IMR-90 (cell line): ENCODE measurements around the gene PRAC2. TPM values are rescaled to one million over a fixed set of nuclear protein-coding genes. Genes with fewer than 3 reads are reported as not detected.

Source experiments
- ATAC-seq: fragments of 200-7000 bp; cut with Tn5 transposase; 2 replicates; pipeline ENCODE4 v1.9.1; 2020; ENCODE audit warnings: low read depth, mild to moderate bottlenecking, moderate library complexity
- BruUV-seq: library from RNA; stranded (reverse); fragments of 400-500 nt; replicated peaks from 2 replicates; lab custom pipeline; 2021; lab: Mats Ljungman, UMichigan
- CTCF ChIA-PET: fragments of 300-600 bp; formaldehyde crosslinking; extraction: SDS; loops from one replicate; lab custom pipeline; 2021; ENCODE audit warnings: antibody characterized with exemption; lab: Yijun Ruan, JAX
- POLR2A ChIA-PET: fragments of 300-600 bp; sonication (Branson Sonifier 250); formaldehyde crosslinking; loops from one replicate; lab custom pipeline; 2022; ENCODE audit warnings: antibody characterized with exemption; ENCODE audit not compliant: unreplicated experiment; lab: Charles Lee
- DNase-seq: peaks from one replicate; pipeline ENCODE4 v3.0.0; 2013
- H2AFZ ChIP-seq: replicated peaks from 2 replicates; pipeline ENCODE3; 2013; ENCODE audit warnings: low read length, mild to moderate bottlenecking; ENCODE audit not compliant: poor library complexity
- H2AK5ac ChIP-seq: 2 replicates; pipeline ENCODE4 v1.6.1; 2013; ENCODE audit warnings: low read depth, low read length, inconsistent platforms
- H2AK9ac ChIP-seq: replicated peaks from 2 replicates; pipeline ENCODE3; 2013; ENCODE audit warnings: mild to moderate bottlenecking, low read depth, low read length, moderate library complexity; ENCODE audit not compliant: poor library complexity
- H2BK120ac ChIP-seq: 2 replicates; pipeline ENCODE4 v1.6.1; 2013; ENCODE audit warnings: low read depth, low read length, inconsistent platforms
- H2BK15ac ChIP-seq: 3 replicates; pipeline ENCODE4 v1.6.1; 2013; ENCODE audit warnings: low read depth, low read length, inconsistent platforms
- H2BK20ac ChIP-seq: 2 replicates; pipeline ENCODE4 v1.6.1; 2013; ENCODE audit warnings: low read depth, mild to moderate bottlenecking, inconsistent platforms, low read length, moderate library complexity
- H2BK5ac ChIP-seq: 2 replicates; pipeline ENCODE4 v1.6.1; 2013; ENCODE audit warnings: mild to moderate bottlenecking, low read depth, low read length, inconsistent platforms; ENCODE audit not compliant: poor library complexity, severe bottlenecking
- H3K14ac ChIP-seq: replicated peaks from 2 replicates; pipeline ENCODE4 v1.6.1; 2013; ENCODE audit warnings: low read depth, low read length, inconsistent platforms
- H3K18ac ChIP-seq: 2 replicates; pipeline ENCODE4 v1.6.1; 2013; ENCODE audit warnings: low read depth, low read length, control low read depth
- H3K23ac ChIP-seq: 2 replicates; pipeline ENCODE4 v1.6.1; 2013; ENCODE audit warnings: low read depth, low read length, inconsistent platforms
- H3K27ac ChIP-seq: 2 replicates; pipeline ENCODE4 v1.5.1; 2013; ENCODE audit warnings: mild to moderate bottlenecking, control low read depth, low read length; ENCODE audit not compliant: insufficient read depth
- H3K27me3 ChIP-seq: 2 replicates; pipeline ENCODE4 v1.6.1; 2013; ENCODE audit warnings: low read length; ENCODE audit not compliant: control insufficient read depth, insufficient read depth
- H3K36me3 ChIP-seq: 2 replicates; pipeline ENCODE4 v1.6.1; 2013; ENCODE audit warnings: low read length, mixed read lengths; ENCODE audit not compliant: control insufficient read depth, insufficient read depth
- H3K4ac ChIP-seq: 2 replicates; pipeline ENCODE4 v1.6.1; 2013; ENCODE audit warnings: low read depth, low read length, inconsistent platforms
- H3K4me1 ChIP-seq: 2 replicates; pipeline ENCODE4 v1.6.1; 2013; ENCODE audit warnings: low read length, mixed read lengths; ENCODE audit not compliant: control insufficient read depth, insufficient read depth
- H3K4me2 ChIP-seq: 2 replicates; pipeline ENCODE4 v1.6.1; 2013; ENCODE audit warnings: low read depth, mild to moderate bottlenecking, control low read depth, low read length, moderate library complexity
- H3K4me3 ChIP-seq: 2 replicates; pipeline ENCODE4 v1.5.1; 2013; ENCODE audit warnings: low read depth, mild to moderate bottlenecking, control low read depth, low read length, moderate library complexity; ENCODE audit not compliant: insufficient read depth
- H3K56ac ChIP-seq: 2 replicates; pipeline ENCODE4 v1.6.1; 2013; ENCODE audit warnings: low read length, inconsistent platforms; ENCODE audit not compliant: insufficient read depth; ENCODE audit errors: extremely low read depth
- H3K79me1 ChIP-seq, 2 experiments: 2 replicates each; pipeline ENCODE4 v1.6.1; 2013; ENCODE audit warnings: low read length in 2 of 2, inconsistent platforms in 1 of 2, low read depth in 1 of 2
- H3K9ac ChIP-seq: 2 replicates; pipeline ENCODE4 v1.6.1; 2013; ENCODE audit warnings: low read depth, low read length, control low read depth
- H3K9me1 ChIP-seq: 2 replicates; pipeline ENCODE4 v1.6.1; 2013; ENCODE audit warnings: low read length, inconsistent platforms; ENCODE audit not compliant: insufficient read depth
- H3K9me3 ChIP-seq: 2 replicates; pipeline ENCODE4 v1.6.1; 2013; ENCODE audit warnings: low read length; ENCODE audit not compliant: control insufficient read depth, insufficient read depth
- H4K20me1 ChIP-seq: 2 replicates; pipeline ENCODE4 v1.6.1; 2013; ENCODE audit warnings: low read length, inconsistent platforms; ENCODE audit not compliant: insufficient read depth
- H4K5ac ChIP-seq: 2 replicates; pipeline ENCODE4 v1.6.1; 2013; ENCODE audit warnings: mild to moderate bottlenecking, low read depth, low read length, control low read depth
- H4K8ac ChIP-seq, 2 experiments: 2 replicates each; pipeline ENCODE4 v1.6.1; 2013; ENCODE audit warnings: low read depth in 2 of 2, low read length in 2 of 2, control low read depth in 1 of 2, inconsistent platforms in 1 of 2
- H4K91ac ChIP-seq: 2 replicates; pipeline ENCODE4 v1.6.1; 2013; ENCODE audit warnings: low read depth, low read length, inconsistent platforms; ENCODE audit not compliant: insufficient read depth
- BHLHE40 ChIP-seq: fragments of 150-350 bp; IDR thresholded peaks from 2 replicates; pipeline ENCODE4 v1.6.1; 2016; ENCODE audit warnings: mild to moderate bottlenecking, low read depth, low read length
- MAFK ChIP-seq: IDR thresholded peaks from 2 replicates; pipeline ENCODE4 v1.6.1; 2012; ENCODE audit warnings: low read depth, low read length, improper control_type of control experiment
- POLR2A ChIP-seq: IDR thresholded peaks from 2 replicates; pipeline ENCODE4 v1.6.1; 2012; ENCODE audit warnings: mild to moderate bottlenecking, low read depth, low read length
- RFX5 ChIP-seq: IDR thresholded peaks from 2 replicates; pipeline ENCODE4 v1.8.0; 2012; ENCODE audit warnings: low read depth, mild to moderate bottlenecking, low read length, moderate library complexity
- SMC3 ChIP-seq: fragments of 150-350 bp; IDR thresholded peaks from 2 replicates; pipeline ENCODE4 v1.6.1; 2016; ENCODE audit warnings: low read depth, mild to moderate bottlenecking, antibody characterized with exemption, low read length, moderate library complexity
- WGBS, 2 experiments: methylation state at CpG; one replicate each; pipeline versions ENCODE4 v1.1.5 to v1.1.7; 2013; ENCODE audit warnings: missing lambda C conversion rate in 2 of 2; ENCODE audit not compliant: insufficient read length in 1 of 2; ENCODE audit errors: extremely low coverage in 2 of 2; 5-methylcytosine and 5-hydroxymethylcytosine counted together
- dilution Hi-C: fragments of 300-500 bp; cut with HindIII; formaldehyde crosslinking; loops from one replicate; pipeline ENCODE4 v1.14.3; 2018; ENCODE audit warnings: low sequenced_read_pairs; ENCODE audit not compliant: unreplicated experiment
- in situ Hi-C: fragments of 300-500 bp; cut with MboI; formaldehyde crosslinking; loops from 3 replicates; pipeline ENCODE4 v1.14.3; 2019; ENCODE audit warnings: low sequenced_read_pairs, inconsistent platforms, mixed read lengths
- intact Hi-C: fragments of 100-400 bp; cut with micrococcal nuclease; formaldehyde crosslinking; loops from 2 replicates; pipeline ENCODE4 v1.10.0; 2022
- polyA plus RNA-seq, 3 experiments: library from polyadenylated mRNA; depleted of rRNA; stranded (reverse); fragments of >200 nt; gene quantifications; 2 replicates each; pipeline ENCODE4 v1.2.3, GENCODE V29; 2012; ENCODE audit warnings: low replicate concordance in 1 of 3
- total RNA-seq: library from RNA; depleted of rRNA; stranded (reverse); fragments of >200 nt; gene quantifications from 2 replicates; pipeline ENCODE4 v1.2.3, GENCODE V29; 2012
- TF ChIP-seq, protein P1 (sequence below): conservative IDR thresholded peaks from 2 replicates; pipeline ENCODE4 v1.5.1; 2012; ENCODE audit warnings: mild to moderate bottlenecking, low read depth, low read length, improper control_type of control experiment

PRAC2 gene
- total and polyA plus RNA-seq, 2 of the 4 experiments (the other 2 are of a cell fraction), result not detected

- H2BK20ac ChIP-seq, result no peak overlapping the region
- peaks cover 6% of the 10 kb centered on the region; the same call in 1 of the 2 replicates for H3K9me3 ChIP-seq
- no peak overlapping the region for H3K4ac ChIP-seq
- no peak overlapping the region for H3K4me2 ChIP-seq
- H2AFZ ChIP-seq, result no peak overlapping the region
- peaks cover 96% of the 10 kb centered on the region for H3K27me3 ChIP-seq
- POLR2A ChIA-PET, result interaction anchor here (0.6 kb wide), 1 partner anchor 80 kb away, joined by 3 read pairs; no protein-coding TSS in a partner anchor
- no peak overlapping the region for H3K14ac ChIP-seq
- CTCF ChIA-PET, result interaction anchor here (0.6 kb wide), 1 partner anchor 486 kb away, joined by 3 read pairs; no protein-coding TSS in a partner anchor
- no peaks in the 10 kb centered on the region for H3K4me1 ChIP-seq
- H4K20me1 ChIP-seq, result 0 out of 2 replicates have a peak, but pooled peaks cover 14% of the 10 kb centered on the region
- H3K36me3 ChIP-seq, result no peaks in the 10 kb centered on the region
- BruUV-seq, result no TSS peak
- no peak overlapping the region for H4K91ac ChIP-seq
- H2AK5ac ChIP-seq, result no peak overlapping the region
- DNase-seq (no peak), ATAC-seq (no peak)
- WGBS, 2 experiments, result 5% methylated on average over 8 of the region's 19 CpGs; no CpG with 5 or more reads in 1 of the 2 experiments
- in situ Hi-C loops (loop anchor here (5.0 to 10.0 kb wide), 4 partner anchors 55 to 305 kb away; no protein-coding TSS in a partner anchor), dilution Hi-C loops (no loop called here), intact Hi-C loops (loop anchor here (10.0 kb wide), 1 partner anchor 305 kb away; no protein-coding TSS in a partner anchor)
- no peak overlapping the region for H3K18ac ChIP-seq
- H4K5ac ChIP-seq, result no peak overlapping the region
- no peak overlapping the region for H2BK15ac ChIP-seq
- H2AK9ac ChIP-seq, result no peak overlapping the region
- H3K4me3 ChIP-seq, result no peak overlapping the region
- no peak overlapping the region for H3K27ac ChIP-seq
- H2BK120ac ChIP-seq, result no peak overlapping the region
- no peaks in the 10 kb centered on the region for H3K9me1 ChIP-seq
- no peak overlapping the region for H2BK5ac ChIP-seq
- TF ChIP-seq SMC3 (no peak), BHLHE40 (no peak), MAFK (no peak), RFX5 (no peak), POLR2A (no peak)
- TF ChIP-seq, protein P1, sequence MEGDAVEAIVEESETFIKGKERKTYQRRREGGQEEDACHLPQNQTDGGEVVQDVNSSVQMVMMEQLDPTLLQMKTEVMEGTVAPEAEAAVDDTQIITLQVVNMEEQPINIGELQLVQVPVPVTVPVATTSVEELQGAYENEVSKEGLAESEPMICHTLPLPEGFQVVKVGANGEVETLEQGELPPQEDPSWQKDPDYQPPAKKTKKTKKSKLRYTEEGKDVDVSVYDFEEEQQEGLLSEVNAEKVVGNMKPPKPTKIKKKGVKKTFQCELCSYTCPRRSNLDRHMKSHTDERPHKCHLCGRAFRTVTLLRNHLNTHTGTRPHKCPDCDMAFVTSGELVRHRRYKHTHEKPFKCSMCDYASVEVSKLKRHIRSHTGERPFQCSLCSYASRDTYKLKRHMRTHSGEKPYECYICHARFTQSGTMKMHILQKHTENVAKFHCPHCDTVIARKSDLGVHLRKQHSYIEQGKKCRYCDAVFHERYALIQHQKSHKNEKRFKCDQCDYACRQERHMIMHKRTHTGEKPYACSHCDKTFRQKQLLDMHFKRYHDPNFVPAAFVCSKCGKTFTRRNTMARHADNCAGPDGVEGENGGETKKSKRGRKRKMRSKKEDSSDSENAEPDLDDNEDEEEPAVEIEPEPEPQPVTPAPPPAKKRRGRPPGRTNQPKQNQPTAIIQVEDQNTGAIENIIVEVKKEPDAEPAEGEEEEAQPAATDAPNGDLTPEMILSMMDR, result no peak
- H4K8ac ChIP-seq, result no peak overlapping the region
- H3K56ac ChIP-seq, result no peak overlapping the region
- no peak overlapping the region for H3K9ac ChIP-seq
- H3K23ac ChIP-seq, result no peak overlapping the region
- no peaks in the 10 kb centered on the region for H3K79me1 ChIP-seq
These were observed 6.6 kb downstream of the PRAC2 start for GRCh38 chr17:48729335-48730239.
